Panc1 (cell line): ENCODE measurements around the gene USF1. TPM values are rescaled to one million over a fixed set of nuclear protein-coding genes. Genes with fewer than 3 reads are reported as not detected.

ENCODE experiments used
- ATAC-seq: fragments of 200-7000 bp; cut with Tn5 transposase; 2 replicates; pipeline ENCODE4 v1.9.1; 2020; ENCODE audit warnings: mild to moderate bottlenecking, moderate library complexity
- BruUV-seq: library from RNA; stranded (reverse); fragments of 400-500 nt; replicated peaks from 2 replicates; lab custom pipeline; 2021; lab: Mats Ljungman, UMichigan
- CTCF ChIA-PET: fragments of 300-600 bp; sonication (Branson Sonifier 250); formaldehyde crosslinking; loops from one replicate; lab custom pipeline; 2022; ENCODE audit warnings: antibody characterized with exemption; lab: Charles Lee
- POLR2A ChIA-PET: fragments of 300-600 bp; sonication (Branson Sonifier 250); formaldehyde crosslinking; loops from one replicate; lab custom pipeline; 2022; ENCODE audit warnings: antibody characterized with exemption; lab: Charles Lee
- DNase-seq: peaks from one replicate; pipeline ENCODE4 v3.0.0-alpha.2; 2010; ENCODE audit warnings: low read depth, low spot score
- H3K27ac ChIP-seq: 2 replicates; pipeline ENCODE4 v1.5.1; 2011; ENCODE audit warnings: mild to moderate bottlenecking, low read length, inconsistent platforms
- H3K27me3 ChIP-seq: fragments of 200-500 bp; sonication (Bioruptor generic); 2 replicates; pipeline ENCODE4 v1.6.0; 2014; ENCODE audit warnings: low read length, inconsistent platforms; ENCODE audit not compliant: control insufficient read depth, insufficient read depth
- H3K36me3 ChIP-seq: fragments of 200-500 bp; sonication (Bioruptor generic); 2 replicates; pipeline ENCODE4 v1.5.1; 2014; ENCODE audit warnings: inconsistent platforms, mild to moderate bottlenecking, low read length, moderate library complexity; ENCODE audit not compliant: control insufficient read depth, insufficient read depth
- H3K4me1 ChIP-seq: 2 replicates; pipeline ENCODE4 v1.5.1; 2011; ENCODE audit warnings: inconsistent platforms, mild to moderate bottlenecking, low read length, moderate library complexity; ENCODE audit not compliant: control insufficient read depth, insufficient read depth
- H3K4me3 ChIP-seq, 2 experiments: 2 replicates each; pipeline ENCODE4 v1.5.1; 2011 to 2012; ENCODE audit warnings: low read depth in 2 of 2, low read length in 2 of 2, mild to moderate bottlenecking in 2 of 2, inconsistent platforms in 1 of 2, moderate library complexity in 1 of 2
- H3K9me3 ChIP-seq: fragments of 200-500 bp; sonication (Bioruptor generic); 2 replicates; pipeline ENCODE4 v1.5.1; 2014; ENCODE audit warnings: low read depth, mild to moderate bottlenecking, inconsistent platforms, low read length, moderate library complexity; ENCODE audit not compliant: control insufficient read depth, insufficient read depth
- POLR2AphosphoS5 ChIP-seq: IDR thresholded peaks from 2 replicates; pipeline ENCODE4 v1.6.1; 2012; ENCODE audit warnings: mild to moderate bottlenecking, low read depth, low read length, moderate library complexity
- SIN3A ChIP-seq: IDR thresholded peaks from 2 replicates; pipeline ENCODE4 v1.6.1; 2012; ENCODE audit warnings: low read depth, mild to moderate bottlenecking, low read length, moderate library complexity, borderline replicate concordance; ENCODE audit not compliant: insufficient read depth
- TCF7L2 ChIP-seq: IDR thresholded peaks from 2 replicates; pipeline ENCODE4 v1.6.1; 2011; ENCODE audit warnings: mild to moderate bottlenecking, low read depth, low read length, inconsistent platforms
- in situ Hi-C: cut with HindIII; loops from 2 replicates; pipeline ENCODE4 v1.10.0; 2016; ENCODE audit warnings: low sequenced_read_pairs, low pct_unique_long_range_greater_than_20kb
- intact Hi-C: fragments of 100-400 bp; cut with micrococcal nuclease; formaldehyde crosslinking; loops from one replicate; pipeline ENCODE4 v1.10.0; 2022; ENCODE audit not compliant: unreplicated experiment
- total RNA-seq: library from RNA; stranded (reverse); gene quantifications from one replicate; pipeline ENCODE4 v1.2.1, GENCODE V29; 2021; ENCODE audit not compliant: unreplicated experiment
- TF ChIP-seq, protein P1 (sequence below), 2 experiments: IDR thresholded peaks; 2 replicates each; pipeline ENCODE4 v1.6.1; 2011 to 2012; ENCODE audit warnings: low read depth in 2 of 2, control low read depth in 1 of 2, low read length in 1 of 2, mild to moderate bottlenecking in 1 of 2, moderate library complexity in 1 of 2; ENCODE audit not compliant: insufficient read depth in 1 of 2
- TF ChIP-seq, protein P2 (sequence below): fragments of 450-650 bp; IDR thresholded peaks from 2 replicates; pipeline ENCODE4 v1.5.1; 2017; ENCODE audit warnings: mild to moderate bottlenecking

USF1 gene
- total RNA-seq, 1 experiment from 2014 or later = 57.7 TPM

DNA sequence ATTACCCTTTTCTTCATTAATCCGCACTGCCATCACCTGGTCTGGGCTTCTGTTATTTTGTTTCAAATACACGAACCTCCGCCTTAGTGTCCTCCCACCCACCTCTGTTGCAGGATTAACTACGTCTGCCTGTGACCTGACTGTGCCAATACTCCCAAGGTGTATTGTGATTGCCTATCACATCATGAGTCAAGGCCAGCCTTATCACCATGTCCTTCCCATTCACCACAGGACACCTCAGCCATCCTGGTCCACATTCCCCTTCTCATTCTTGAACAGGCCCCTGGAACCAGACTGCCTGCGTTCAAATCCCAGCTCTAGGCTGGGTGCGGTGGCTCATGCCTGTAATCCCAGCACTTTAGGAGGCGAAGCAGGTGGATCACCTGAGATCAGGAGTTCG lies 39.2 kb downstream of the USF1 start:
- Histone ChIP-seq H3K4me1 (no peaks in the 10 kb centered on the region), H3K27ac (no peak overlapping the region), H3K27me3 (no peaks in the 10 kb centered on the region), H3K9me3 (no peaks in the 10 kb centered on the region), H3K4me3 (no peak overlapping the region), H3K36me3 (no peaks in the 10 kb centered on the region)
- in situ Hi-C loops (no loop called here), intact Hi-C loops (no loop called here)
- POLR2A ChIA-PET = no interaction called here
- ATAC-seq = no peak
- DNase-seq = no peak
- BruUV-seq = no TSS peak
- CTCF ChIA-PET = no interaction called here
- TF ChIP-seq SIN3A (no peak), TCF7L2 (no peak), POLR2AphosphoS5 (no peak)
- TF ChIP-seq, protein P1, sequence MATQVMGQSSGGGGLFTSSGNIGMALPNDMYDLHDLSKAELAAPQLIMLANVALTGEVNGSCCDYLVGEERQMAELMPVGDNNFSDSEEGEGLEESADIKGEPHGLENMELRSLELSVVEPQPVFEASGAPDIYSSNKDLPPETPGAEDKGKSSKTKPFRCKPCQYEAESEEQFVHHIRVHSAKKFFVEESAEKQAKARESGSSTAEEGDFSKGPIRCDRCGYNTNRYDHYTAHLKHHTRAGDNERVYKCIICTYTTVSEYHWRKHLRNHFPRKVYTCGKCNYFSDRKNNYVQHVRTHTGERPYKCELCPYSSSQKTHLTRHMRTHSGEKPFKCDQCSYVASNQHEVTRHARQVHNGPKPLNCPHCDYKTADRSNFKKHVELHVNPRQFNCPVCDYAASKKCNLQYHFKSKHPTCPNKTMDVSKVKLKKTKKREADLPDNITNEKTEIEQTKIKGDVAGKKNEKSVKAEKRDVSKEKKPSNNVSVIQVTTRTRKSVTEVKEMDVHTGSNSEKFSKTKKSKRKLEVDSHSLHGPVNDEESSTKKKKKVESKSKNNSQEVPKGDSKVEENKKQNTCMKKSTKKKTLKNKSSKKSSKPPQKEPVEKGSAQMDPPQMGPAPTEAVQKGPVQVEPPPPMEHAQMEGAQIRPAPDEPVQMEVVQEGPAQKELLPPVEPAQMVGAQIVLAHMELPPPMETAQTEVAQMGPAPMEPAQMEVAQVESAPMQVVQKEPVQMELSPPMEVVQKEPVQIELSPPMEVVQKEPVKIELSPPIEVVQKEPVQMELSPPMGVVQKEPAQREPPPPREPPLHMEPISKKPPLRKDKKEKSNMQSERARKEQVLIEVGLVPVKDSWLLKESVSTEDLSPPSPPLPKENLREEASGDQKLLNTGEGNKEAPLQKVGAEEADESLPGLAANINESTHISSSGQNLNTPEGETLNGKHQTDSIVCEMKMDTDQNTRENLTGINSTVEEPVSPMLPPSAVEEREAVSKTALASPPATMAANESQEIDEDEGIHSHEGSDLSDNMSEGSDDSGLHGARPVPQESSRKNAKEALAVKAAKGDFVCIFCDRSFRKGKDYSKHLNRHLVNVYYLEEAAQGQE (IDR thresholded peaks at IDR 0.05; ENCODE audit: insufficient read depth in 1 of 2, low read depth in 2 of 2, low read length in 1 of 2) = no peak
- TF ChIP-seq, protein P2, sequence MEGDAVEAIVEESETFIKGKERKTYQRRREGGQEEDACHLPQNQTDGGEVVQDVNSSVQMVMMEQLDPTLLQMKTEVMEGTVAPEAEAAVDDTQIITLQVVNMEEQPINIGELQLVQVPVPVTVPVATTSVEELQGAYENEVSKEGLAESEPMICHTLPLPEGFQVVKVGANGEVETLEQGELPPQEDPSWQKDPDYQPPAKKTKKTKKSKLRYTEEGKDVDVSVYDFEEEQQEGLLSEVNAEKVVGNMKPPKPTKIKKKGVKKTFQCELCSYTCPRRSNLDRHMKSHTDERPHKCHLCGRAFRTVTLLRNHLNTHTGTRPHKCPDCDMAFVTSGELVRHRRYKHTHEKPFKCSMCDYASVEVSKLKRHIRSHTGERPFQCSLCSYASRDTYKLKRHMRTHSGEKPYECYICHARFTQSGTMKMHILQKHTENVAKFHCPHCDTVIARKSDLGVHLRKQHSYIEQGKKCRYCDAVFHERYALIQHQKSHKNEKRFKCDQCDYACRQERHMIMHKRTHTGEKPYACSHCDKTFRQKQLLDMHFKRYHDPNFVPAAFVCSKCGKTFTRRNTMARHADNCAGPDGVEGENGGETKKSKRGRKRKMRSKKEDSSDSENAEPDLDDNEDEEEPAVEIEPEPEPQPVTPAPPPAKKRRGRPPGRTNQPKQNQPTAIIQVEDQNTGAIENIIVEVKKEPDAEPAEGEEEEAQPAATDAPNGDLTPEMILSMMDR = no peak

DNA sequence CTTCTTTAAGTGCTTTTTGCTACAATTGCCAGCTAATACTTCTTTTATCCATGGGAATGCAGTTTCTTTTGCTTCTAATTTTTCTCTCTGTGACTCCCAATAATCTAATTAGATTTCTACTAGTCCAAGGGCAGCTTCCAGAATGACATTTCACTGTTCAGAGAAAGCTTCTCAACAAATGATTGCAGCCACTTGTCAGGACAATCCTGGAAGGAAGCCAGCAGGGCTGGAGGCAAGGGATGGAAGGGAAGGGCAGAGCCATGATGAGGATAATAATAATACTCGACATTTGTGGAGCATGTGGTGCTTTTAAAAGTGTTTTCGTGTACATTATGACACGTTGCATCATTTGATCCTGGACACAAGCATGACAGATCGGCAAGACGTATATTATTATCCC lies 44.3 kb downstream of the USF1 start:
- CTCF ChIA-PET = no interaction called here
- DNase-seq (no peak), ATAC-seq (no peak)
- Histone ChIP-seq H3K4me1 (no peaks in the 10 kb centered on the region), H3K4me3 (no peak overlapping the region), H3K27me3 (no peaks in the 10 kb centered on the region), H3K36me3 (no peaks in the 10 kb centered on the region; the same call in 1 of the 2 replicates), H3K9me3 (no peaks in the 10 kb centered on the region), H3K27ac (no peak overlapping the region)
- BruUV-seq = no TSS peak
- in situ Hi-C loops (no loop called here), intact Hi-C loops (no loop called here)
- TF ChIP-seq POLR2AphosphoS5 = no peak
- POLR2A ChIA-PET = no interaction called here

DNA sequence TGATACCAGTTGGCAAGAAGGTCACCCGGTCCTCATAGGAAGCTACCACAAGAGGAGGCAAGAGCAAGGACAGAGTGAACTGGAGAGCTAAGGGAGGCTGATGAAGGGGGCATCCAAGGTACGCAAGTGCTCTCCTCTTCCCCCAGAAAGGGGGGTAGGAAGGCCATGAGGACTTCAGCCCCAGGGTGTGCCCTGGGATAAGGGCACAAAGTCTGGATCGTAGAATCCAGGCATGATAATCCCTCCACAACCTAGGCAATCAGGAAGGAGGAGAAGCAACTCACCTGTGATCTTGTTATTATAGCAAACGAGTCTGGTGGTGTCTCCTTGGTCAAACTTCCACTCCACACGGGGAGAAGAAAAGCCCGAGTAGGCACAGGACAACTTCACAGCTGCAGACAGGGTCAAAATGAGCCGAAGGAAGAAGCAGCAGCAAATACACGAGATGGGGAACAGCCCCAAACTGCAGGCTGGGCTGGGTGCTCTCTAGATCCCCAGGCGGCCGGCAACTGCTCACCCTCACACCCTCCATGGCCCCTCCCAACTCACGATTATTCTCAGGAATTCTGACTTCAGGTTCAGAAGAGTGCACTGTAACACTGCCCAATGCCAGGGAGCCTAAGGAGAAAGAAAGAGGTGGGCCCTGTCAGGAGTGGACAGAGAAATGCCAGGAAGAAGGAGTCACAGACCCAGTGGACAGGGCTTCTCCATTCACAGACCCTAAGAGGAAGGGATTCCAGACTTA lies 44.9 kb downstream of the USF1 start:
- in situ Hi-C loops = no loop called here

More for the DNA sequence above, 44.9 kb downstream of the USF1 start:
- Histone ChIP-seq H3K27me3 (no peaks in the 10 kb centered on the region), H3K9me3 (no peaks in the 10 kb centered on the region), H3K27ac (no peak overlapping the region), H3K36me3 (no peaks in the 10 kb centered on the region; the same call in 1 of the 2 replicates), H3K4me3 (no peak overlapping the region), H3K4me1 (no peaks in the 10 kb centered on the region)
- POLR2A ChIA-PET = interaction anchor here (0.5 kb wide), 1 partner anchor 339 kb away, joined by 3 read pairs; no protein-coding TSS in a partner anchor
- intact Hi-C loops = no loop called here
- CTCF ChIA-PET = no interaction called here
- no TSS peak for BruUV-seq
- ATAC-seq (no peak), DNase-seq (no peak)
- TF ChIP-seq, protein P1 (IDR thresholded peaks at IDR 0.05; ENCODE audit: insufficient read depth in 1 of 2, low read depth in 2 of 2, low read length in 1 of 2) = no peak
- TF ChIP-seq POLR2AphosphoS5 = no peak
